Stimulated activated CD8-positive, alpha-beta memory T cell treated with anti-CD3 and anti-CD28 coated beads, Interleukin-4, amount 100 ng/mL, for 4 hours (primary cell): ENCODE results near the gene LNX1.

Experiments
- DNase-seq, 2 donors: peaks; one replicate each; pipeline ENCODE4 v3.0.0-alpha.2; 2020; ENCODE audit warnings: low read depth in 2 of 2, low spot score in 1 of 2

LNX1 gene

GRCh38 chr4:53499791-53500190, 91.5 kb downstream of the LNX1 start:
- DNase-seq = no peak

- no peak for DNase-seq
These were observed 92.6 kb downstream of the LNX1 start for GRCh38 chr4:53498706-53499105.

DNA sequence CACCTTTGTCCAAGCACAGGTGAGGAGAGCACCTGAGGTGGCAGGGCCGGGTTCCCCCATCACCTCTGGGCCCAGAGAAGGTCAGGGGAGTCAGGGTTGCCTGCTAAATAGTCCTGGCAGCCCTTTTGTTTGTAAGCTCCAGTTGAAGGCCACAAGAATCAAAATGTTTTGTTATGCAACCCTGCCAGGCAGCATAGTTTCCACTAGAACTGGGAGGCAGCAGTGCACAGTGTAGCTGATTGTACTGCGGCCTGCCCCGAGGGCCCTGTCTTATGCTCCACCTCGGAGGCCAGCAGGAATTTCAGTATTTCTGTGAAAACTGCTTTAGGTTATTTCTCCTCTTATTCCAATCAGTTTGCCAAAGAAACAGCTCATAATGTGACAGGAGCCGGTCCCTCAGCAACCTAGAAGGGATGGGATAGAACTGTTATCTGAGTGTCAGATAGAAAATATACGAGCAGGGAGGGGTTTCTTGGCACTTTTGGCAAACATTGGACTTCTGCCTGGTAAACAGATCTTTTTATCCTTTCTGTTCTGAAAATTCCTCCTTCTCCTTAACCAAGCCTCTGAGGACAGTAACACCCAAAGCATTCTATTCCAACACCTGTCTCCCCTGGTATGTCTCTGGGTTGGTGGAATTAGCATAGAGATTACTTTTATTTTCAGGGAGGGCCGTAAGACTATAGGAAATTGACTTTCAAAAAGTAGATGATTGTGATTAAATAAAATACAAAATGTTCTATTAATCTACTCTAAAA, 93.6 kb downstream of the LNX1 start:
- no peak for DNase-seq

- no peak for DNase-seq
These were observed 96.4 kb downstream of the LNX1 start for GRCh38 chr4:53494851-53495250.

DNA sequence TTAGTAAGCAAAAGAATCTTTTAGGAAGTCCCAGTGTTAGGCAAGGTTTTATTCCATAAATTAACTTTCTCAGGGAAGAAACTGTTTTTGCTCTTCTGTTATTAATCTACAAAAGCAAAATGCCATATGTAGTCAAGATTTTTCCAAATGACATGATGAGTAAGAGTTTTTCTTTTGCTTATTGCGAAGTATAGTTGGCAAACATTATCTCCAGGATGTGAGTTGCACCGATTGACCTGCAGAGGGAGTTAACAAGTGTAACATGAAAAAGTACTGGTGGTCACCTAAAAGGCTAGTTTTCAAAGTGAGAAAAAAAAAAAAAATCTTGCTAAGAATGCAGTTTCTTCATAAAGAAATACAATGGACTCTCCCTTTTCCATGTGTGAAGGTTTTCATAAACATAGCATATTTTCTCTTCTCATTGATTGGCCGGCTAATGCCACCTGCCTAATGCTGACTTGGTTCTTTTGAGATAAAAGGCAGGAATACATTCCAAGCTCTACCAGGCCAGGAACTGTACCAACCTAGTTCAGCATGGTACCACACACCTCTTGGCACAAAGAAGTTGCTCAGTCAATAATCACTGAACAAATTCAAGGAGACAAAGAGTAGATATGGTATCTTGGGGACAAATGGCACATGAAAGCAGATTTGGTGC, 100.2 kb downstream of the LNX1 start:
- DNase-seq = no peak

- DNase-seq = no peak
These were observed 100.9 kb downstream of the LNX1 start for GRCh38 chr4:53490161-53490956.

GRCh38 chr4:53489279-53489889, 101.9 kb downstream of the LNX1 start:
- no peak for DNase-seq

DNA sequence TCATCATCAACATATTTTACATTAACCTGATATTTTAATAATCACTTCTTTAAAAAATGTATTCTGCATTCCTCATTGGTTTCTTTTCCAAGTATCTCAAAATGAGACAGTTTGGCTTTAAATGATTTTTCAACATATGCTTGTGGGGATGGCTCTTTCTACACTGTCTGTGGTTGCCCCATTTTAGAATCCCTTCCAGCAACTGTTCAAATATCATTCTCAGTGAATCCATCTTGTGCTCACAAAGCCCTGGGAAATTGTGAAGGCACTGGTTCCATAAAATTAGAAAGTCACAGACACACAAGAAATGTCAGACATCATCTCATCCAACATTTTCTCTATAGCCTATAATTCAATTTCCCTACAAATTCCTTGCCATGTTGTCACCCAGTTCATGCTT, 103.5 kb downstream of the LNX1 start:
- DNase-seq = no peak

GRCh38 chr4:53485658-53486040, 105.6 kb downstream of the LNX1 start:
- DNase-seq = no peak

- no peak for DNase-seq
These were observed 106.2 kb downstream of the LNX1 start for GRCh38 chr4:53484911-53485657.

DNA sequence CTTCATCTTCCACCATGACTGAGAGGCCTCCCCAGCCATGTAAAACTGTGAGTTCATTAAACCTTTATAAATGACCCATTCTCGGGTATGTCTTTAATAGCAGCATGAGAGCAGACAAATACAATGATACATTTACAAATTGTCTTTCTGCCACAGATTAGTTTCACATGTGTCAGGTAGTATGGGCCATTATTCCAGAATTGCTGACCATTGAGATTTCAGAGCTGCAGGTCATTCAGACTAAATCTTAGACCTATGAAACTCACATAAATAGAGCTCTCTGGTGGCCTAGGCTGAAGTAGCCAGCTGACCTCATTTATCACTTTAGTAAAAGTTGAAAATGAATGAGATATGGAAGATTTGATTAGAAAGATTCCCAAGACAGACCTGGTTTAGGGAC, 108.0 kb downstream of the LNX1 start:
- no peak for DNase-seq

GRCh38 chr4:53481586-53481985, 109.7 kb downstream of the LNX1 start:
- no peak for DNase-seq

DNA sequence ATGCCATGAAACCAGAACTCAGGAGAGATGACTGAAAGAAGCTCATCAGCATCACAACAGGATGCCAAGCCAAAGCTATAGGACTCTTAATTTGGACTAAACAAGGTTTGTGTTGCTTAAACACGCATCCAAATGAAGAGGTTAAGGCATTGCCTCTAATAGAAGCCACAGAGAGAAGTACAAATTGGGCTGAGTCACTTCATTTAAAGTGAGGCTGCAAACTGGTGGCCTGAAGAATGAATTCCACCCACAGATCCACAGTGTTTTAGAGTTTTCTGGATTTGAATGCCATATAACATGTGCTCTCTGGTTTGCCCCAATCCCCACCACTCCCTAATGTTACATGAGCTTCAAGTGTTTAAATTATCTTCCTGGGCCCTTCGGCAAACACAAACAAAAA, 110.4 kb downstream of the LNX1 start:
- DNase-seq = no peak

GRCh38 chr4:53479736-53480525, 111.4 kb downstream of the LNX1 start:
- no peak for DNase-seq

DNA sequence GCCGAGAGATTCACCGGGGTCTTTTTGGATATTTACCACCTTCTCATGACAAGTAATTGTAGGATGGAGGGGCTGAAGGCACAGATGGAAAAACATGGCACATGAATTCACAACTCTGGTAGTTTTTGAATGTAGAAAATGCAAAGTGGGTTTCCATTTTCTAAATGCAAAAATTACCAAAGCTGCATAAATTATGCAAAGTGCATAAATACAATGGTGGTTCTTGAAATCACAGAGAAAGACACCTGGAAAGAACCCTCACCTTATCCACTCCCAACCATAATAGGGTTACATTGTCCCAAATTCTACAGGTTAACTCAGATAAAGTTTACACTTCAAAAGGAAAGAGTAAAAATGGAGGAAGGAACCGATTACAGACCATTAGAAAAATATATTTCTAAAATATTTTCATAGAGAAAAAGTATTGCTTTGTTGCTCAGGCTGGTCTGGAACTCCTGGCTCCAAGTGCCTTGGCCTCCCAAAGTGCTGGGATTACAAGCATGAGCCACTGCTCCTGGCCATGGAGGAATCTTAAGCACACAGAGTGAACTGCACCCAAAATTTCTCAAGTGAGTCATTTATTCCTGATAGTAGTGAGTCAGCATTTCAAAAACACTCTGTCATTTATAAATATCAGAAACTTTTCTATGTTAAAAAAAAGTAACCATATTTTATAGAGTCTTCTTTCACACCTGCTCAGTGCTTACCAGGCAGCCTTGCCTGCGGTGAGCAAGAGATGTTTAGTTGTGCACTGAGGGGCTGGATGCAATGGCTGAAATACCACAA, 112.4 kb downstream of the LNX1 start:
- DNase-seq = no peak

DNA sequence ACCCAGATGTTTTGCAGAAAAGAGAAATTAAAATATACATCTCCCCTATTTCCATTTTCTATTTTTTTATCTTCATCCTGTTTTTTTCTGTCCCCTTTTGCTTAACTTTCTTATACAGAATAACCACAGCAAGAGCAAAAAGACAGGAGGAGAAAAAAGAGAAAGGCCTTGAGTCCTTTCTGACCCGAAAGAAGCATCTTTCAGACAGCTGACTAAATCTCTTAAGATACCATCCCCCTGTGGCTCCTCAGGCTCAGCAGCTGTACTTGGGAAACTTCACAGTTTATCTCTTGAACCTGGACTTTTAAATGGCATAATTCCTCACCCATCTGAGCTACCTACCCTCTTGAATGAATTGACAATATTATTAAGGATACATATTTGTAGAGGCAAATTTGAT, 113.7 kb downstream of the LNX1 start:
- DNase-seq = no peak

DNA sequence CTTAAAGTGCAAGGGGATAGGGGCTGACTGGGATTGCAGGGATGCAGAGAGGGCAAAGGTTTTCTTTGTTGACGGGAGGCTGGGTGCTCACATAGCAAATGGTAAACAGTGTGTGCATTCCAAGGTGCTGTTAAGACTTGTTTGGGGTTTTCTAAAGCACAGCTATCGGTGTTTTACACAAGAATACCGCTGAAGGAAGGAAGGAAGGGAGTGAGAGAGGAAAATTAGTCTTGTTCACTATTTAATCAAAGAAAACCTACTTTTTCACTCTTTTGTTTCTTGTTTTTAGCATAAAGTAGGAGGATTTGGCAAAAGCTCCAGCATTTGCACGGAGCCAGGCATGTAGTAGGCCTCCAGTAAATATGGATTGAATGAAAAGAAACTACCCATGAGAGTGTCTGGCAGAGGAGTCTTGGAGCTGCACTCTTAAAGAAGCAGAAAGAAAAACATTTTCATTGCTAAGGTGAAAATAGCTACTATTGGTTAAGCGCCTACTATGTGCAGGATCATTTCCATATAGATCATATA, 114.2 kb downstream of the LNX1 start:
- DNase-seq = no peak

DNA sequence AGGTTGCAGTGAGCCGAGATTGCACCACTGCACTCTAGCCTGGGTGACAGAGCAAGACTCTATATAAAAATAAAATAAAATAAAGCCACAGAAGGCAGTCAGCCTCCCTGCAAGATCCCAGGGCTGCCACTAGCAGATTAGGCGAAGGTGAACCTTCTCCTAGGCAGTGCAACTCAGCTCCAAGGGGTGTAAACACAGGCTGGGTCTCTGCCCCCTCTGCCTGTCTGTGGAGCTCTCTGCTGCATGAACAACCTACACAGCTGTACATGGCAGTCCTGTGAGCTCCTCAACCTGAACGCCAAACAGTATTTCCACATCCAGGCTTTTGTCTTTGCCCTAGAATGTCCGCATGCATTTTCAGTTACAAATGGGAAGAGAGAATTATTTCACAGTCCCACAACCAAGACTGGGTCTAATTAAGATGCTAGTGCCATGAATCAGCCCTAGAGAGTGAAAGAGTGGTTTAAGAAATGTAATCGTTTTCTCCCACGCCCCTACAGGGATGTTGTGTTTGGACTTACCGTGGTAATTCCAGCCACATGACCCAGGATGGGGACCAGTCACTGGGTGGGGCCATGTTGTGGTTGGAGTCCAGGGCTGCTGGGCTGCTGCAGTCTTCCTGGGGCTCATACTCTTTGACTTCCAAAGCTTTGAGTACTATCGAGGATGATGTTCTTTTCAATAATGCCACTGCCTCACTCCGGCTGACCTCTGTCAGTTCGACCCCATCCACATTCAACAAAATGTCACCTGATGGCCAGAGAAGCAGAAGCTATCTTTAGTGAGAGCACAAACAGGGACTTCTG, 114.9 kb downstream of the LNX1 start:
- DNase-seq = no peak
